Parathyroid adenoma (tissue), 2 donors: ENCODE results near the gene CFAP100.

ENCODE experiments used
- H2AFZ ChIP-seq: fragments of 300-600 bp; sonication (generic); one replicate; pipeline ENCODE4 v1.7.0; 2017; ENCODE audit warnings: antibody characterized with exemption, mild to moderate bottlenecking
- H3K27ac ChIP-seq: fragments of 300-600 bp; sonication (generic); one replicate; pipeline ENCODE4 v1.7.0; 2017
- H3K27me3 ChIP-seq: fragments of 300-600 bp; sonication (generic); one replicate; pipeline ENCODE4 v1.7.0; 2017; ENCODE audit warnings: low read length; ENCODE audit not compliant: control insufficient read depth, insufficient read depth
- H3K36me3 ChIP-seq: fragments of 300-600 bp; sonication (generic); one replicate; pipeline ENCODE4 v1.7.0; 2017; ENCODE audit warnings: low read length; ENCODE audit not compliant: control insufficient read depth, insufficient read depth
- H3K4me1 ChIP-seq: fragments of 300-600 bp; sonication (generic); one replicate; pipeline ENCODE4 v1.7.0; 2017; ENCODE audit warnings: control low read depth
- H3K4me2 ChIP-seq: fragments of 300-600 bp; sonication (generic); one replicate; pipeline ENCODE4 v1.7.0; 2017; ENCODE audit warnings: low read length
- H3K4me3 ChIP-seq: fragments of 300-600 bp; sonication (generic); one replicate; pipeline ENCODE4 v1.7.0; 2017; ENCODE audit warnings: low read depth, low read length
- H3K79me2 ChIP-seq: fragments of 300-600 bp; sonication (generic); one replicate; pipeline ENCODE4 v1.7.0; 2017; ENCODE audit warnings: control low read depth
- H3K9ac ChIP-seq: fragments of 300-600 bp; sonication (generic); one replicate; pipeline ENCODE4 v1.7.0; 2017; ENCODE audit warnings: mild to moderate bottlenecking
- H3K9me3 ChIP-seq: fragments of 300-600 bp; sonication (generic); one replicate; pipeline ENCODE4 v1.7.0; 2017; ENCODE audit warnings: low read length; ENCODE audit not compliant: control insufficient read depth
- CTCF ChIP-seq: fragments of 300-600 bp; sonication (generic); IDR thresholded peaks from one replicate; pipeline ENCODE4 v1.7.0; 2017; ENCODE audit warnings: antibody characterized with exemption, mild to moderate bottlenecking
- donor health status: primary hyperparathyroidism.

CFAP100 gene

DNA sequence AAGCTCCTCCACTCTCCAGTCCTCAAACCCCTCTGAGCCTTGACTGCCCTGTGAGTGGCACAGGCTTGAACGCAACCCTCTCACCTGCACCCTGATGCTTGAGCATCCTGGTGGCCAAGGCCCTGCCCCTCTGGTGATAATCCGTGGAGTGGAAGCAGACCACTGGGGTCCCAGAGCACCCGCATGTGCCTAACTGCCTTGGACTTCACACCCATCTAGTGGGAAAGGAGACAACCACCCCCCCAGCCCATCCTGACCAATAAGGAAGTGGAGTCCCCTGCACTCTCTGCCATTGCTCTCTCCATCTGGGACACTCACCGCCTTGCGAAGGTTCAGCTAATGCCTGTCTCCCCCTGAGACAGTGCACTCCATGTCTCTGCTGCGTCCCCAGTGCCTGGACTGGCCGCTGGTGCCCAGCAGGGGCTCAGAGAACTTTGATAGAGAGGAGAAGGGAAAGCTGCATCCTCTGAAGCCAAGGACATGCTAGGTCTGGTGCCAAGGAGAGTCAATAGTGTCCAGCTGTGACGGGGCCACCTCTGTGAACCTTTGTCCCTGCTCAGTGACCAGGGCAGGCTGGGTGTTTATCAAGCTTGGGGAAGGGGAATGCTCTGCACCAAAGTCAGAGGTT, 40.9 kb upstream of the CFAP100 start:
- H3K79me2 ChIP-seq = no peaks in the 10 kb centered on the region
- no peaks in the 10 kb centered on the region for H3K9me3 ChIP-seq
- no peak overlapping the region for H3K9ac ChIP-seq
- H3K4me1 ChIP-seq = peaks cover 7% of the 10 kb centered on the region
- H3K4me2 ChIP-seq = no peak overlapping the region
- H2AFZ ChIP-seq = no peak overlapping the region
- no peak for TF ChIP-seq CTCF
- no peaks in the 10 kb centered on the region for H3K36me3 ChIP-seq
- no peak overlapping the region for H3K27ac ChIP-seq
- H3K27me3 ChIP-seq = no peaks in the 10 kb centered on the region
- H3K4me3 ChIP-seq = no peak overlapping the region

GRCh38 chr3:126354776-126355175, 39.9 kb upstream of the CFAP100 start:
- Histone ChIP-seq H3K36me3 (no peaks in the 10 kb centered on the region), H3K4me3 (no peak overlapping the region), H3K27ac (no peak overlapping the region), H2AFZ (no peak overlapping the region), H3K79me2 (no peaks in the 10 kb centered on the region), H3K27me3 (no peaks in the 10 kb centered on the region), H3K4me1 (peaks cover 7% of the 10 kb centered on the region), H3K4me2 (no peak overlapping the region), H3K9ac (no peak overlapping the region), H3K9me3 (no peaks in the 10 kb centered on the region)
- TF ChIP-seq CTCF = no peak

DNA sequence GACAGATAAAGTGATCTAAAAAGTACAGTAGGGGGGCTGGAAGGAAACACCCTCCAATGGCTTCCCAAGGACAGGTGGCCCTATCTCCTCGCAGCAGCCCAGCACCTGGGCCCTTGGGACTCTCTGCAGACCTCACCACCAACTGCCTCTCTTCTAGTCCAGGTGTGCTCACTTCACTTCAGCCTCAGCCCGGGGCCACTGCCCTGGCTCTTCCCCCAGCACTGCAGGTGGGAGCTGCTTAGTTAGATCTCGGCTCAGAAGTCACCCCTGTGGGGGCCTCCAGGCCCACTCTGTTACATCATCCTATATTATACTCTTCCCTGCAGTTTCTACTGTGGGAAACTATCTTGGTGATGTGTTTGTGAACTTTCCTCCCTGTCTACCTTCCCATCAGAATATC, 39.5 kb upstream of the CFAP100 start:
- H3K9me3 ChIP-seq = no peaks in the 10 kb centered on the region
- peaks cover 7% of the 10 kb centered on the region for H3K4me1 ChIP-seq
- H2AFZ ChIP-seq = peak overlapping the region; percentile 94
- H3K36me3 ChIP-seq = no peaks in the 10 kb centered on the region
- no peak for TF ChIP-seq CTCF
- peak overlapping the region; percentile 88 for H3K4me2 ChIP-seq
- H3K4me3 ChIP-seq = no peak overlapping the region
- no peaks in the 10 kb centered on the region for H3K79me2 ChIP-seq
- H3K9ac ChIP-seq = no peak overlapping the region
- H3K27me3 ChIP-seq = no peaks in the 10 kb centered on the region
- peak overlapping the region; percentile 53 for H3K27ac ChIP-seq

DNA sequence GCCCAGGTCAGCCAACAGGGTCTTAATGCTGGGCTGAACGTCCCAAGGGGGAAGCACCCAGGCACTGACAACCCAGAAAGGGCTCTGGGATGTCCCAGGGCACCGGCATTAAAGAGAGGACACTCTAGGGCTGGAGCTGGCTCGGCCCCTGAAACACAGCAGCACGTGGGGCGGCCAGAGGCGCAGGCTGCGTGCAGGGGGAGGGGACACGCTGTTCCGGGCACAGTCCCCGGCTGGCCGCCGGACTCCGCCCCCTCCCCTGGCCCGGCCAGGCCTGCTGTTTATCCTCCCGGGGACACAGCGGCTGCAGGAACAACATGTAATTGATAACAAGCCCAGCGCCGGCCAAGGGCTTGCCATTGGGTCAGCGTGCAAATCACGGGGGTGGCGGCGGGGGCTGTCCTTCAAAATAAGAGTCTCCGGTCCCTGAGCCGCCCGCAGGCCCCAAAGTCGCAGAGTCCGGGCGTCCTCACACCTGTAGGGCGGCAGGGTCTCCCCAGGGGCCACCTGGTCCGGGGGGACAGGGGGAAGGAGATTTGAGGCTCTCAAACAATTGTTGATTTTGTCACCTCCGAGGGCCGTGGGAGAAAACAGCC, 38.8 kb upstream of the CFAP100 start:
- no peaks in the 10 kb centered on the region for H3K27me3 ChIP-seq
- no peaks in the 10 kb centered on the region for H3K9me3 ChIP-seq
- no peak overlapping the region for H3K9ac ChIP-seq
- TF ChIP-seq CTCF = no peak
- peak overlapping the region; percentile 53 for H3K27ac ChIP-seq
- H3K36me3 ChIP-seq = no peaks in the 10 kb centered on the region
- peak overlapping the region; percentile 88 for H3K4me2 ChIP-seq
- peak overlapping the region; percentile 70 for H3K4me3 ChIP-seq
- H3K4me1 ChIP-seq = peaks cover 7% of the 10 kb centered on the region
- H2AFZ ChIP-seq = peak overlapping the region; percentile 94
- no peaks in the 10 kb centered on the region for H3K79me2 ChIP-seq
